KBM-7 (cell line): ENCODE measurements around the gene DNAJB12.

Experiments
- DNase-seq: peaks from one replicate; pipeline ENCODE4 v3.0.0-alpha.2; 2015
- in situ Hi-C: fragments of 300-500 bp; cut with MboI; formaldehyde crosslinking; loops from 2 replicates; pipeline ENCODE4 v1.14.3; 2020; ENCODE audit warnings: low sequenced_read_pairs, low pct_unique_long_range_greater_than_20kb, mixed read lengths

DNAJB12 gene

DNA sequence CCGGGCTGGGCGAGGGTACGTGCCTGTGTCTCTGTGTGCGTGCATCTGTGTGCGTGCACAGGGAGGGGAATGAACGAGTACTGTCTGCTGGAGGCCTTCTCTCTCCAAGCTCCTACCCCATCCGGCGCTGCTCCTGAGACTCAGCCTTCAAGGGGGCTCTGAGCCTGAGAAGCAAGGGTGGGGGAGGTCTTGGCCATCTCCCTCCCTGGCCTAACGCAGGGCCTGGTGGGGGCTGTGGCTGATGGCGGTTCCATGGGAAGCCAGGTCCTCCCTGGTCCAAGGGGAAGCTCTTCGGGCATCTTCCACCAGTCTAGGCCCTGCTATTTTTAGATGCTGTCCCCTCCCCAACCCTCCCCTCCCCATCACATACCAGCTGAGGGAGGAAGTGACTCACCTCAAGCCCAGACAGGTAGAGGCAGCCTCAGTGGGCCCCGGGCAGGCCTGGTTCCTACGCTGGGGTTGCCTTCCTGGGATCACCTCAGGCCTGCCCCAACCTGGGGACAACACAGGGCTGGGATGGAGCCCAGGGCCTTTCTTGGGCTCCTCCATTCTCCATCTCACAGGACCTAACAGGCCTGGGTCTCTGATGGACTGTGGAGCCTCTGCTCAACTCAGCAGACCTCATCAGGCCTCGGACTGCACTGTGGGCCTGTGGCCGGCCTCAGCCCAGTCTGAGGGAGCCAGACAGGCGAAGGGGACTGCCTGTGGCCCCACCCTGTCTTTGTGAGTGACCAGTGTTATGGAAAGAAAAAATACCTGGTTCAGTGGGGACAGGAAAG, 32.2 kb downstream of the DNAJB12 start:
- in situ Hi-C loops: no loop called here
- no peak for DNase-seq

DNA sequence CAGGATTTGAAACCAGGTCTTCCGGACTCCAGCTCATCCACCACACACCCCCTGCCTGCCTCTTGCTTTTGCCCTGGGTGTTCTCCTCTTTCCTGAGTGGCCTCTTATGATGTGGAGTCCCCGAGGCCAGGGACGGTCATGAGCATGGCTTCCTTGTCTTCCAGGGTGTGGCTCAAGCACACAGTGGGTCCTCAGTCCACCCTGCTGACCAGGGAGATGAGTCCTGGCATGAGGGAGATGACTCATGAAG, 32.8 kb downstream of the DNAJB12 start:
- no peak for DNase-seq
- in situ Hi-C loops: no loop called here

DNA sequence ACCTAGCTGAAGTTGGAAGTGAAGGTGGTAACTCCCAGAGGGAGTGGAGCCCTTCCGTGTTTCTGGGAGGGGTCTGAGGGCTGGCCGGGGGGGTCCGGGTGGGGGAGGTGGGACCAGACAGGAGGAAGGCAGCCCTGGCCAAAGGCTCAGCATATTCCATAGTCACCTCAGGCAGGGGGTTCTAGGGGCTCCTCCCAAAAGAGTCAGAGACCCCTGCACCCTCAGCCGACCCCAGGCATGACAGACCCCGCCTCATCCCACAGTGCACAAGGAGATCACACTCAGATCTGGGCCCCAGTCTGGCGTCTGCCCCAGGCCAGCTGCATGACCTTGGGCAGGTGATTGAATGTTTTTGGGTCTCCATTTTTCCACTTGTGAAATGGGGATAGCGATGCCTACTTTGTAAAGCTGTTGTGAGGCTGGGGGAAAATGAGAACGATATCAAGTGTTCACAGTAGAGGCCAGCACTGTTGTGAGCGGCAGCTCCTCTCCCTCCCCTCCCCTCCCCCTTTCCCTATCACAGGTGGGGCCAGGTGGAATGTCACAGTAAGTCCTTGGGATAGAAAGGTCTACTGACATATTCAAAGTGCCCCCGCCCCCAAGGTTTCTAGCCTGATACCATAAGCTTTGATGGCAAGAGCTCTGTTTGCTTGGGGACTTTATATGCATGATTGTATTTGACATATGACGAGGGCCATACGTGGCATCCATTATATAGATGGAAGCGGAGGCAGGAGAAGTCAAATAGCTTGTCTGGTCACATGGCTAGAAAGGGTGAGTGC, 33.3 kb downstream of the DNAJB12 start:
- in situ Hi-C loops: no loop called here
- no peak for DNase-seq

DNA sequence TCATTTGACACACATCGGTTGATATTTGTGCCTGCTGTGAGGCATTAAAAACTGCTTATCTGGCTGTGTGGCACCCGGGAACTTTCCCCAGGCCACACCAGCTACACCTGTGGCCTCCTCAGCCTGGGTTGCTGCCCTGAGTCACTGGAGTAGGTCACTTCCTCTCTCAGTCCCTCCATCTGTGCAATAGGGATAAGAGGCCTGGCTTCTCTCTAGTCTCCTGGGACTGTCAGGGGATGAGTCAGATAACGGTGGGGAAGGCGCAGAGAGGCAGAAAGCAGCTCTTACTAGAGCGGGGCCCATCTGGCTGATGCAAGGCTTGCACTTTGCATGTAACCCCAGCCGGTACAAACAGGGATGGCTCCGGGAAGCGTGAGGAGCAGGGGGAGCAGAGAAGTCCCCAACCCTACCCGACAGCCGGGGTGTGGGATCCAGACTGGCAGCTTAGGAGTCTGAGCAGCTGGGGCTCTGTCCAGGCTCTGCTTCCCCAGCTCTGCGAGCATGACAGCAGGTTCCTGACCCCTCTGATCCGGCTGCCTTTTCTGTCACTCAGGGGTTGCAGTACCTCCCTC, 34.0 kb downstream of the DNAJB12 start:
- in situ Hi-C loops: no loop called here

DNA sequence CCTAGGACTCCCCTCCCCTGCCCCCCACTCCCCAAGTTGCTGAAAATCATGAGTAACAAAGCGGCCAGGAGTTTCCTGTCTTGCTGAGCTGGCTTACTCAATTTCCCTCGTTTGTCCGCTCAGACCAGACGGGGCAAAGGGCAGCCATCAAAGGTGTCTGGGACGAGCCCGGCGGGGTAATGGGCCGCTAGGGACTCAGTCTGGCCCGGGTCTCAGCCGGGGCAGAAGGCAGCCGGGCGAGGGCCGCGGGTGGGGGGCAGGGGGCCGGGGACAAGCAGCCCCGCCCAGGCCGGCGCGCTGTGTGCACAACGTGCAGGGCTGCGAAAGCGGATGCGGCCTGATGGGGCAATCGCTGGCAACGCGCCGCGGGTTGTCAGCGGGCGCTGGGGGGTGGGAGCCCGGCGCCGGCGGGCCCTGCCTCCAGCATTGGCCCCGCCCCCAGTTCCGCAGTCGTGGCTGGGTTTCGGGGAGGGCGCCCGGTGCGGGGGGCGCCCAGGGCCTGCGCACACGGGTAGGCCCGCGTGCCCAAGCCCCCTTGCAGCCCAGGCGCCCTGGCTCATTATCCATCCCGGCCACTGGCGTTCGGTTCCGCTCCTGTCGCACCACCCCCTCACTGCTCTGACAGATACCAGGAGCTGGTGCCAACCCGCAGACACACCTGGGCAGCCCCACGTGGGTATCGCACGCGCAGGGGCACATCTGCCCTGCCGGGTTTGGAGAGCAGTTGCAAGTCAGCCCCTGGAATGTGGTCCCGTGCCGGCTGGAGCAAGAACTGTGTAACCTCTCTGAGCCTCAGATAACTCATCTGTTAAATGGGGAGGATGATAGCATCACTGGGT, 35.1 kb downstream of the DNAJB12 start:
- in situ Hi-C loops: no loop called here
- DNase-seq: peak; percentile 92

More for the DNA sequence above, 34.0 kb downstream of the DNAJB12 start:
- DNase-seq: peak; percentile 94

DNA sequence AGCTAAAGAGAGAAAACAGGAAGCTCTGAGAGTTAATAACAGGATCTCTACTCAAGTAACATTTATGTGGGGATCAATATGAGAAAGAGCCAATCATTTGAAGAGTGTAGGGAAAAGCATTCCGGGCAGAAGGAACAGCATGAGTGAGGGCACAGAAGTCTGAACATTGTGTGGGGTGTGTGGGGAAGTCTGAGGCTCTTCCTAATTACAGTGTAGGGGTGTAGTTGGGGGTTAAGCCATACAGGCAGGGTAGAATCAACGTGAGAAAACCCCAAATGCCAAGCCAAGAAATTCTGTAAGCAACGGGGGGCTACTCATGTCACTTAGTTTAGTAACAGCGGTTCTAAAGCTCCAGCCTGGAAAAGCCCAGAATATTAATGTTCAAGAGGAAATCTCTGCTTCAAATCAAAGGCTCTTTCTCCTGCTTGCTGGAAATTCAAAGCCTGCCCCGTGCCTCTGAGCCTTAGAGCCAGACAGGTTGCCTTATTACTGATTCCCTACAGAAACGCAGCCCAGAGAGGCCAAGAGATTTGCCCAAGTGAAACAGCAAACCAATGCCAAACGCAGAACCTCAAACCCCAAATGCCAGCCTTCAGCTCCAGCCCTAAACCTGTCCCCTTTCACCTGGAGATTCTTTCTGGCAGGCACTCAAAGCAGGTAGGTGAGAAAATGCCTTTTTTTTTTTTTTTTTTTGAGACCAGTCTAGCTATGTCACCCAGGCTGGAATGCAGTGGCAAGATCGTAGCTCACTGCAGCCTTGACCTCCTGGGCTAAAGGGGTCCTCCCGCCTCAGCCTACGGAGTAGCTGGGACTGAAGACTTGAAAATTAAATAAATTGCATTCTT, 36.1 kb downstream of the DNAJB12 start:
- no peak for DNase-seq
- in situ Hi-C loops: no loop called here

DNA sequence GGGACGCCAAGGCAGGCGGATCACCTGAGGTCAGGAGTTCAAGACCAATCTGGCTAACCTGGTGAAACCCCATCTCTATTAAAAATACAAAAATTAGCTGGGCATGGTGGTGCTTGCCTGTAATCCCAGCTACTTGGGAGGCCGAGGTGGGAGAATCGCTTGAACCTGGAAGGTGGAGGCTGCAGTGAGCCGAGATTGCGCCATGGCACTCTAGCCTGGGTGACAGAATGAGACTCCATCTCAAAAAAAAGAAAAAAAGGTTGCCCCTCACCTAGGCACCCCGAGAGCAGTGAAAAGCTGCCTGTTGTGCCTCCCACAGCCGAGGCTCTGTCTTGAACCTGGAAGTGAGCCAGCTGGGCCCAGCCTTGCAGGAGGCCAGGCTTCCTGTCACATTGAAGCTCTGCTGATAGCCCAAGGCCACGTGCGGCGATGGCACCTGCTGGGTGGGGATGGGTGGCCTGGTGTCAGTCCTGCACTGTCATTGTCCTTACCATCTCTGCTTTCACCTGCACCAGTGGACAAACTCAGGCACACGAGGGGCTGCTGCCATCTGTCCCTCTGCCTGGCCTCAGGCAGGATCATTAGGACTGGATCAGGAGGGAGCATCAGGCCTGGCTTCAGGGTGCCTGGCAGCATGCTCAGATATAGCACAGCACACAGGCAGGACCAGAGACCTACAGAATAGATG, 37.8 kb downstream of the DNAJB12 start:
- DNase-seq: peak; percentile 68

DNA sequence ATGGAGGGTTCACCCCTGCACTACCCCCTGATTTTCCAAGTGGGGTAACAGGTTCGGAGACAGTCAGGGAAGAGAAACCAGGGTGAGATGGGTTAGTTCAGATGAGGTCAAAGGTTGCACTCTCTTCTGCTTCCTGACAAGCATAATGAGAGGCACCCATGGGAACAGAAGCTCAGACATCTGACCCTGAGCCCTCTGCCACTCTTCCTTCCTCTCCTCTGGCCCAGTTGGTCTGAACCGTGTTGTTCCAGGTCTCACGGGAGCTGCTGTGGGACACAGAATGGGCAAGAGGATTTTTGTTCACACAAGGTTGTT, 38.4 kb downstream of the DNAJB12 start:
- no peak for DNase-seq
- in situ Hi-C loops: no loop called here

More for the DNA sequence above, 37.8 kb downstream of the DNAJB12 start:
- in situ Hi-C loops: no loop called here

DNA sequence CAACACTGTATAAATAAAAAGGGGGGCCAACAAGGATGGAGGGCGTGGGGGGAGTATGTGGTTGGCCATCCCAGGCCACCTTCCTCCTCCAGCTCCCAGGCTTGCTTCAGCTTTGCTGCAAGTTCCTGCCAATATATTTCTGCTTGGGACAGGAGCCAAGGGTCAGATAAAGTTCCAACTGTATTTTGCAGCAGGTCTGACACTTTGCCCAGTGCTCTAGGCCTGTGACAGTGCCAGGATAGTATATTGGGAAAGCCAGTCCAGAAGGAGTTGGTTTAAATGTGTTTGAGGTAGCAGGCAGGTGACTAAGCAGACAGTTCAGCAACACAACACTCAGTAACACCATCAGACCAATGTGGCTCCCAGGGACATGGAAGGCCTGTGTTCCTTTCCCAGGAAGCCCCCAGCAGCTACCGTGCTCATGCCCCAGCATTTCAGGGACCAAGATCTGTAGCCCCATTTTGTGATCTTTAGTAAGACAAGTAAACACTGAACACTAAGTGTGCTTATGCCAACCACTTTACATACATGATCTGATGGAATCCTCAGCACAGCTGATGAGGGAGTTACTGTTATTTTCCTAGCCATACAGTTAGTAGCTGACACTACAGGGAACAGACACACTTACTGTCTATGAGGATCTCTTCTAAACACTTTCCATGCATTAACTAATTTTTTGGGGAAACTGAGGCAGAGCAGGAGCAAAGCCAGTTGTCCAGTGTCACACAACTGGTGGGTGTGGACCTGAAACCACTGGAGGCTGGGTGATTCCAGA, 38.9 kb downstream of the DNAJB12 start:
- in situ Hi-C loops: no loop called here
- no peak for DNase-seq

DNA sequence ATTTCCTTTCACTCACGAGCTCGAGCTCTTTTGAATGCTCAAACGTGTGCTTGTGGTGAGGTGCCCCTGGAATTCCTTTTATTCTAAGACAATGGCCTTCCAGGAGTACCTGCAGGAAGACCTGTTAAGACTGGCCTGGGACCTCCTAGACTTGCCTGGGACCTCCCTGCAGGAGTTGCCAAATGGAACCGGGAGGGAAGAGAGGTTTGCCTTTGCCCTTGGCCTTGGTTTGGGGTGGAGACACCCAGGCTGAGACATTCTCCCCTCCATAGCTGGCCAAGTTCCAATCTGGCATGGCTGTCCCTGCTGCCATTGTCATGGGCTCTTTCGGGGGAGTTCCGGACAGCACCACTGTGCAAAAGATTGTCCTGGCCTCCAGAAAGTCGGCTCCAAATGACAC, 39.7 kb downstream of the DNAJB12 start:
- DNase-seq: no peak
- in situ Hi-C loops: no loop called here

DNA sequence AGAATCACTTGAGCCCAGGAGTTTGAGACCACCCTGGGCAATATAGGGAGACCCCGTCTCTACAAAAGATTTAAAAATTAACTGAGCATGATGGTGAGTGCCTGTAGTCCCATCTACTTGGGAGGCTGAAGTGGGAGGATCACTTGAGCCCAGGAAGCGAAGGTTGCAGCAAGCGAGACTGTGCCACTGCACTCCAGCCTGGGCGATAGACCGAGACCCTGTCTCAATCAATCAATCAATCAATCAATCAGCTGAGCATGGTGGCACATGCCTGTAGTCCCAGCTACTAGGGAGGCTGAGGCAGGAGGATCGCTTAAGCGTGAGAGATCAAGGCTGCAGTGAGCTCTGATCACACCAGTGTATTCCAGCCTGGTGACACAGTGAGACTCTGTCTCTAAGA, 40.5 kb downstream of the DNAJB12 start:
- in situ Hi-C loops: no loop called here
- no peak for DNase-seq

DNA sequence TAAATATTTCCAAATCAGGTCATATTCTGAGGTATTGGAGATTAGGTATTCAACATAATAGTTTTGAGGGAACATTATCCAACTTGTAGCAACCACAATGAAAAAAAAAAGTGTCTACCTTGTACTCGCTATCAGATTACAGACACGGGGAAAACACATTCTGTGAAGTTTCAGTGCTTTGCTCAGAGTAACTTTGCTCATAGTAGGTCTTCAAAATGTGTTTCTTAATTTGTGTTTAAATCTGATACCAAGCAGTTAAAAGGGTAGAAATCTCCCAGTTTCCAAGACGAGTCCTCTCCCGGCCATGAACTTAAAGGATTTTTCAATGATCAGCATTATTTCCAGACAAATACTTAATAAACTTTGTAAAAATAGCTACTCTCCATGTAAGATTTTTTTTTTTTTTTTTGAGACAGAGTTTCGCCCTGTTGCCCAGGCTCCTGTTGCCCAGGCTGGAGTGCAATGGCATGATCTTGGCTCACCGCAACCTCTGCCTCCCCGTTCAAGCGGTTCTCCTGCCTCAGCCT, 41.8 kb downstream of the DNAJB12 start:
- no peak for DNase-seq
- in situ Hi-C loops: no loop called here

DNA sequence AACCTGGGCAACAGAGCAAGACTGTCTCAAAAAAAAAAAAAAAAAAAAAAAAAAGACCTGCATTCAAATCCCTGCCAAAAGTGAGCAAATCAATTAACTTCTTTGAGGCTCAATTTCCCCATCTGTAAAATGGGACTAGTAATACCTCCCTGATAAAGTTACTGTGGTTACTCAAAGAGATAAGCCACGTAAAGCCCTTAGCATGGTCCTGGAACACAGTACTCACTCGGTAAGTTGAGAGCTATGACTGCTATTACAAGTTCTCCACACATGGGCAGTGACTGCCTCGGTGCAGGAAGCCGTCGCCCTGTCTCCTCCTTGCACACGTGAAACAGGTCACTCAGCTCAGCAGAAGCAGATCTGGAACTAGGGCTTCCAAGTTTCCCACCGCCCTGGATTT, 43.1 kb downstream of the DNAJB12 start:
- DNase-seq: no peak
- in situ Hi-C loops: no loop called here

DNA sequence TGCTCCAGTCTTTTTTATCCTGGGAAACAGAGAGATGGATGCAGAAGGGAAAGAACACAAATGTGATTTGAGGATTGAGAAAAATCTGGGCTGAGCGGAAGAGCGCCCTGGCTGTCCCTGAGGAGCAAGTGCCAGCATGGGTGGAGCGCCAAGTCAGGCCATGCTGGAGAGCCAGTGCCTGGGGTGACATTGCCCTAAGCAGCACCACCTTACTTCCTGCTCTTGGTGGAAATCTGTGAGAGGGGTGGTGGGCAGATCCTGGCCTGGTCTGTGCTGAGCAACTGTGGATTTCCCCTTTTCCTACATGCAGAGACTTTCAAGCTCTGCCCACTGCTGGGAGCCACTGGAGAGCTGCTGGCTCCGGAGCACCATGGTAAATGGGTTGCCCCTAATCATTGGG, 44.1 kb downstream of the DNAJB12 start:
- in situ Hi-C loops: no loop called here
- no peak for DNase-seq

DNA sequence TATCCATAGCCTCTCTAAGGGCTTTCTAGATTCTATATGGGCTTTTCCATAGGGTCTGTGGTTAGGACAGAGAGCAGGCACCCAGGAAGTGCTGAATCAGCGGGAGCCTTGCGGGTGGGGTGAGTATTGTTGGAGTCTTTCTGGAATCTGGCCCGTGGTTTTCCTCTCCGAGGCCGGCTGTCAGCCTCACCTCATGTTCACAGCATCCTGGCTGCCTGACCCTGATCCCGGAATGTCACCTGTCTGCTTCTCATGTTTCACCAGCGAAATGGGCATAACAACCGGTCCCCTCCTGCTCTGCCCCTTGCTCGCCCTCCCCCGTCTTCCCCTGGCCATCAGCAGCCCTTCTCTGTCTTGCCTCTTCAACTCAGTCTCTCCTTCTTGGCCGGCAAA, 44.5 kb downstream of the DNAJB12 start:
- in situ Hi-C loops: no loop called here
- DNase-seq: no peak

DNA sequence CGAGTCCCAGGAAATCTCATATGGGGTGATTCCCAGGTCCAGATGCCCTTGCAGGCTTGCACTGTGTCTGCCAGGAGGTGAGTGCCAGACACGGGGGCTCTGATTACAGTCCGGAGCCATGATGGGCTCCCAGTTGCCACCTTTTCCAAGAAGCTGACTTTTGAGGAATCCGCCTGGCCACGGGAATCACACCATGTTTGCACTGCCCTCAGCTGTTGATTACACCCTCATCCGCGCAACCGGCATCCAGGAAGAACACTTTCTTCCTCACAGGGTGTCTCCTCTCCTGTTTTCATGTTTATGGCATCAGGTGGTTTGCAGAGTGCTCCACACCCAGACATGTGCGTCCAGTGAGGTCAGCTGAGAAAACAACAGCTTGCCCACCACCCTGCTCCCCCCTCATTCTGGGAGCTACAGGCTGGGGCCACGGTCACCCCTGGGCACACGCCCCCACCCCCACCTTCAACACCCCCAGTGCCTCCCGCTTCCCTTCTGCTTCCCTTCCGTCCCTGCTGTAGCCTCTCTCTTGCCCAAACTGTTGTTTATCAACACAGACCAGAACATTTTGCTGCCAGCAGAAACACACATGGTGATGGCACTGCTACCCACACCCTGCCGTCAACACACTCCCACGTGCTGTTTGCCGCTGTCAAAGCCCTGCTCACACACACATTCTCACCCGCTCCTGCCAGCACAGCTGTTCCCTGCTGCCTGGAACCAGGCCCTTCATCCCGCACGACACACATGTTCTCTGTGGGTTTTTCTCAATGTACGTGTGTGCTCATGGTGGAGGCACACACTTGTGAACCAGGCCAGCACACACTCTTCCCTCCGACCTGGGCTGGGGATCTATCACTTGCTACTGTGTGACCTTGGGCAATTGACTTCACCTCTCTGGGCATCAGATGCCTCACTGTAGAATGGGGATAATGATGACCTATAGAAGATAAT, 45.2 kb downstream of the DNAJB12 start:
- DNase-seq: no peak
- in situ Hi-C loops: no loop called here
